Measurements from ENCODE around the gene FGF5.

FGF5 gene

DNA sequence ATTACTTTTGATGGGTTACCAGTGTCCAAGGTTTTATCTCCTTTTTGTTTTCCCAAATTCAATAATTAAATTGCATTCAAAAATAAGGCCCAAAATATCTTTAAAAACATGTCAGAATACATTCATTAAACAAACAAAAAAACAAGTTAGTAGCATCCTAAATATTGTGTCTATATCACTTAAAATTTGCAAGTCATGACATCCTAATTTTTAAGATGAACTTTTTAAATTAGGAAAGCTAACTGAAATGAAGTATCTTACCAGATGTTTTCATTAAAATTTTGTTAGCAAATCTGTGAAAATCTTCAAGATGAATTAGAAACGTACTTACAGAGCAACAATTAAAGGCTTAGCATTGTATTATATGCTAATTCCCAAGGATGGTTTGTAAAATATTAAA is 68.1 kb downstream of the FGF5 start:
- in situ Hi-C loops (cut with MboI; ENCODE audit: low sequenced_read_pairs) = no loop called here

DNA sequence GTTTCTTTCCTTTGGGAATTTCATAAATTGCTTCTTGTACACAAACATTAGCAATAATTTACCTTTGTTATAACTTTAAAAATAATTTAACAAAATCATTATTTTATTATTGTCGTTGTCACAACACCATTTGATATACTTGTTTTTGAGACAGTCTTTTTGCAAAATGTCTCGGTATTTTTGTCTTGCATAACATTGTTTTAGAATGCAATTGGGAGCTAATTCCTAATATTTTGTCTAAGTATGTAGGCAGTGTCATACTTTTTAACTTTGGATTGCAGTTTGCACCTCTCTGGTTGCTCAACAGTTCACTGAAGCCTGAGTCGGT is 68.7 kb downstream of the FGF5 start:
- in situ Hi-C loops (cut with MboI; ENCODE audit: low sequenced_read_pairs) = no loop called here

GRCh38 chr4:80335554-80336358 is 69.3 kb downstream of the FGF5 start, which contains the start of gene CFAP299:
Gene CFAP299, plus strand, starts transcription at chr4:80335730.
- in situ Hi-C loops (cut with MboI; ENCODE audit: low sequenced_read_pairs) = no loop called here

GRCh38 chr4:80336582-80336981 is 70.1 kb downstream of the FGF5 start:
- in situ Hi-C loops (cut with MboI; ENCODE audit: low sequenced_read_pairs) = no loop called here

DNA sequence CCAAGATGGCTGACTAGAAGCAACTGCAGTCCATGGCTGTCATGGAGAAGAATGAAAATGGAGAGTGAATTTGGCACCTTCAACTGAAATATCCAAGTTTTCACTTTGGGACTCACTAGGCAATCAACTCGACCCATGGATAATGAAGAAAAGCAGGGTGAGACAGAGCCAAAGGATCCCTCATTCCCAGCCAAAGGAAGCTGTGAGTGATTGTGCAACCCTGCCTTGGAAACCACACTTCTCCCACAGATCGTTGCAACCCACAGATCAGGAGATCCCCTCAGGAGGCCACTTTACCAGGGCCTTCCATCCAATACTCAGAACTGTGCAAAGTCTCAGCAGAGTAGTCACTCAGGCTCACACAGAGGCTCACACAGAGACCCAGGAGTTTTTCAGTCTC is 73.6 kb downstream of the FGF5 start:
- in situ Hi-C loops (cut with MboI; ENCODE audit: low sequenced_read_pairs) = no loop called here
